ENCODE results near the gene PTPN4.

PTPN4 gene

GRCh38 chr2:119719261-119719627 lies 40.5 kb upstream of the PTPN4 start:
- H3K27me3 ChIP-seq (ENCODE audit: control insufficient read depth in 2 of 2, insufficient read depth in 2 of 2, low read length in 2 of 2), result no peaks in the 10 kb centered on the region
- no peaks in the 10 kb centered on the region for H3K36me3 ChIP-seq (ENCODE audit: control insufficient read depth in 2 of 2, insufficient read depth in 2 of 2, low read length in 2 of 2)
- H3K4me3 ChIP-seq (ENCODE audit: low read length in 2 of 2), result no peak overlapping the region
- H3K4me1 ChIP-seq (ENCODE audit: control insufficient read depth in 2 of 2, insufficient read depth in 2 of 2, low read length in 2 of 2), result no peaks in the 10 kb centered on the region
- no peak overlapping the region for H3K9ac ChIP-seq (ENCODE audit: low read depth in 1 of 2, low read length in 2 of 2)
- no peaks in the 10 kb centered on the region for H3K9me3 ChIP-seq (ENCODE audit: control insufficient read depth in 2 of 2, low read length in 2 of 2)
- H3K27ac ChIP-seq (ENCODE audit: low read depth in 2 of 2, low read length in 2 of 2), result no peak overlapping the region

- H3K36me3 ChIP-seq (ENCODE audit: control insufficient read depth in 2 of 2, insufficient read depth in 2 of 2, low read length in 2 of 2), result no peaks in the 10 kb centered on the region
- H3K9me3 ChIP-seq (ENCODE audit: control insufficient read depth in 2 of 2, low read length in 2 of 2), result no peaks in the 10 kb centered on the region
- H3K27ac ChIP-seq (ENCODE audit: low read depth in 2 of 2, low read length in 2 of 2), result no peak overlapping the region
- no peak overlapping the region for H3K9ac ChIP-seq (ENCODE audit: low read depth in 1 of 2, low read length in 2 of 2)
- no peaks in the 10 kb centered on the region for H3K27me3 ChIP-seq (ENCODE audit: control insufficient read depth in 2 of 2, insufficient read depth in 2 of 2, low read length in 2 of 2)
- no peaks in the 10 kb centered on the region for H3K4me1 ChIP-seq (ENCODE audit: control insufficient read depth in 2 of 2, insufficient read depth in 2 of 2, low read length in 2 of 2)
- no peak overlapping the region for H3K4me3 ChIP-seq (ENCODE audit: low read length in 2 of 2)
These were observed 38.7 kb upstream of the PTPN4 start for GRCh38 chr2:119721043-119721442.

- Histone ChIP-seq H3K9ac (ENCODE audit: low read depth in 1 of 2, low read length in 2 of 2) (no peak overlapping the region), H3K27me3 (ENCODE audit: control insufficient read depth in 2 of 2, insufficient read depth in 2 of 2, low read length in 2 of 2) (no peaks in the 10 kb centered on the region), H3K4me3 (ENCODE audit: low read length in 2 of 2) (no peak overlapping the region), H3K4me1 (ENCODE audit: control insufficient read depth in 2 of 2, insufficient read depth in 2 of 2, low read length in 2 of 2) (no peaks in the 10 kb centered on the region), H3K36me3 (ENCODE audit: control insufficient read depth in 2 of 2, insufficient read depth in 2 of 2, low read length in 2 of 2) (no peaks in the 10 kb centered on the region), H3K27ac (ENCODE audit: low read depth in 2 of 2, low read length in 2 of 2) (no peak overlapping the region), H3K9me3 (ENCODE audit: control insufficient read depth in 2 of 2, low read length in 2 of 2) (no peaks in the 10 kb centered on the region)
These were observed 38.3 kb upstream of the PTPN4 start for GRCh38 chr2:119721462-119721861.

- H3K9me3 ChIP-seq (ENCODE audit: control insufficient read depth in 2 of 2, low read length in 2 of 2), result no peaks in the 10 kb centered on the region
- H3K36me3 ChIP-seq (ENCODE audit: control insufficient read depth in 2 of 2, insufficient read depth in 2 of 2, low read length in 2 of 2), result no peaks in the 10 kb centered on the region
- no peak overlapping the region for H3K27ac ChIP-seq (ENCODE audit: low read depth in 2 of 2, low read length in 2 of 2)
- H3K27me3 ChIP-seq (ENCODE audit: control insufficient read depth in 2 of 2, insufficient read depth in 2 of 2, low read length in 2 of 2), result no peaks in the 10 kb centered on the region
- no peak overlapping the region for H3K4me3 ChIP-seq (ENCODE audit: low read length in 2 of 2)
- no peak overlapping the region for H3K9ac ChIP-seq (ENCODE audit: low read depth in 1 of 2, low read length in 2 of 2)
- no peaks in the 10 kb centered on the region for H3K4me1 ChIP-seq (ENCODE audit: control insufficient read depth in 2 of 2, insufficient read depth in 2 of 2, low read length in 2 of 2)
These were observed 37.8 kb upstream of the PTPN4 start for GRCh38 chr2:119721904-119722303.

- Histone ChIP-seq H3K4me3 (ENCODE audit: low read length in 2 of 2) (no peak overlapping the region), H3K9me3 (ENCODE audit: control insufficient read depth in 2 of 2, low read length in 2 of 2) (no peaks in the 10 kb centered on the region), H3K36me3 (ENCODE audit: control insufficient read depth in 2 of 2, insufficient read depth in 2 of 2, low read length in 2 of 2) (no peaks in the 10 kb centered on the region), H3K27me3 (ENCODE audit: control insufficient read depth in 2 of 2, insufficient read depth in 2 of 2, low read length in 2 of 2) (no peaks in the 10 kb centered on the region), H3K27ac (ENCODE audit: low read depth in 2 of 2, low read length in 2 of 2) (no peak overlapping the region), H3K4me1 (ENCODE audit: control insufficient read depth in 2 of 2, insufficient read depth in 2 of 2, low read length in 2 of 2) (no peaks in the 10 kb centered on the region), H3K9ac (ENCODE audit: low read depth in 1 of 2, low read length in 2 of 2) (no peak overlapping the region)
These were observed 36.5 kb upstream of the PTPN4 start for GRCh38 chr2:119723186-119723585.

- H3K27ac ChIP-seq (ENCODE audit: low read depth in 2 of 2, low read length in 2 of 2), result no peak overlapping the region
- no peaks in the 10 kb centered on the region for H3K36me3 ChIP-seq (ENCODE audit: control insufficient read depth in 2 of 2, insufficient read depth in 2 of 2, low read length in 2 of 2)
- no peaks in the 10 kb centered on the region for H3K4me1 ChIP-seq (ENCODE audit: control insufficient read depth in 2 of 2, insufficient read depth in 2 of 2, low read length in 2 of 2)
- H3K9ac ChIP-seq (ENCODE audit: low read depth in 1 of 2, low read length in 2 of 2), result no peak overlapping the region
- H3K4me3 ChIP-seq (ENCODE audit: low read length in 2 of 2), result no peak overlapping the region
- no peaks in the 10 kb centered on the region for H3K27me3 ChIP-seq (ENCODE audit: control insufficient read depth in 2 of 2, insufficient read depth in 2 of 2, low read length in 2 of 2)
- H3K9me3 ChIP-seq (ENCODE audit: control insufficient read depth in 2 of 2, low read length in 2 of 2), result no peaks in the 10 kb centered on the region
These were observed 35.8 kb upstream of the PTPN4 start for GRCh38 chr2:119723784-119724467.

GRCh38 chr2:119724656-119725485 lies 34.9 kb upstream of the PTPN4 start:
- Histone ChIP-seq H3K9ac (ENCODE audit: low read depth in 1 of 2, low read length in 2 of 2) (no peak overlapping the region), H3K27ac (ENCODE audit: low read depth in 2 of 2, low read length in 2 of 2) (no peak overlapping the region), H3K9me3 (ENCODE audit: control insufficient read depth in 2 of 2, low read length in 2 of 2) (no peaks in the 10 kb centered on the region), H3K4me3 (ENCODE audit: low read length in 2 of 2) (no peak overlapping the region), H3K4me1 (ENCODE audit: control insufficient read depth in 2 of 2, insufficient read depth in 2 of 2, low read length in 2 of 2) (no peaks in the 10 kb centered on the region), H3K36me3 (ENCODE audit: control insufficient read depth in 2 of 2, insufficient read depth in 2 of 2, low read length in 2 of 2) (no peaks in the 10 kb centered on the region), H3K27me3 (ENCODE audit: control insufficient read depth in 2 of 2, insufficient read depth in 2 of 2, low read length in 2 of 2) (no peaks in the 10 kb centered on the region)

- no peaks in the 10 kb centered on the region for H3K27me3 ChIP-seq (ENCODE audit: control insufficient read depth in 2 of 2, insufficient read depth in 2 of 2, low read length in 2 of 2)
- no peaks in the 10 kb centered on the region for H3K4me1 ChIP-seq (ENCODE audit: control insufficient read depth in 2 of 2, insufficient read depth in 2 of 2, low read length in 2 of 2)
- no peak overlapping the region for H3K27ac ChIP-seq (ENCODE audit: low read depth in 2 of 2, low read length in 2 of 2)
- no peak overlapping the region for H3K4me3 ChIP-seq (ENCODE audit: low read length in 2 of 2)
- no peak overlapping the region for H3K9ac ChIP-seq (ENCODE audit: low read depth in 1 of 2, low read length in 2 of 2)
- H3K36me3 ChIP-seq (ENCODE audit: control insufficient read depth in 2 of 2, insufficient read depth in 2 of 2, low read length in 2 of 2), result no peaks in the 10 kb centered on the region
- no peaks in the 10 kb centered on the region for H3K9me3 ChIP-seq (ENCODE audit: control insufficient read depth in 2 of 2, low read length in 2 of 2)
These were observed 32.2 kb upstream of the PTPN4 start for GRCh38 chr2:119727493-119727892.

- H3K27me3 ChIP-seq (ENCODE audit: control insufficient read depth in 2 of 2, insufficient read depth in 2 of 2, low read length in 2 of 2), result no peaks in the 10 kb centered on the region
- no peak overlapping the region for H3K4me3 ChIP-seq (ENCODE audit: low read length in 2 of 2)
- no peak overlapping the region for H3K27ac ChIP-seq (ENCODE audit: low read depth in 2 of 2, low read length in 2 of 2)
- H3K9ac ChIP-seq (ENCODE audit: low read depth in 1 of 2, low read length in 2 of 2), result no peak overlapping the region
- H3K9me3 ChIP-seq (ENCODE audit: control insufficient read depth in 2 of 2, low read length in 2 of 2), result no peaks in the 10 kb centered on the region
- H3K36me3 ChIP-seq (ENCODE audit: control insufficient read depth in 2 of 2, insufficient read depth in 2 of 2, low read length in 2 of 2), result no peaks in the 10 kb centered on the region
- no peaks in the 10 kb centered on the region for H3K4me1 ChIP-seq (ENCODE audit: control insufficient read depth in 2 of 2, insufficient read depth in 2 of 2, low read length in 2 of 2)
These were observed 31.3 kb upstream of the PTPN4 start for GRCh38 chr2:119728421-119728820.

- H3K4me3 ChIP-seq (ENCODE audit: low read length in 2 of 2), result no peak overlapping the region
- no peaks in the 10 kb centered on the region for H3K27me3 ChIP-seq (ENCODE audit: control insufficient read depth in 2 of 2, insufficient read depth in 2 of 2, low read length in 2 of 2)
These were observed 29.0 kb upstream of the PTPN4 start for GRCh38 chr2:119730671-119731177.

More at GRCh38 chr2:119730671-119731177, 29.0 kb upstream of the PTPN4 start:
- Histone ChIP-seq H3K9me3 (ENCODE audit: control insufficient read depth in 2 of 2, low read length in 2 of 2) (no peaks in the 10 kb centered on the region), H3K36me3 (ENCODE audit: control insufficient read depth in 2 of 2, insufficient read depth in 2 of 2, low read length in 2 of 2) (no peaks in the 10 kb centered on the region), H3K27ac (ENCODE audit: low read depth in 2 of 2, low read length in 2 of 2) (no peak overlapping the region), H3K4me1 (ENCODE audit: control insufficient read depth in 2 of 2, insufficient read depth in 2 of 2, low read length in 2 of 2) (no peaks in the 10 kb centered on the region), H3K9ac (ENCODE audit: low read depth in 1 of 2, low read length in 2 of 2) (no peak overlapping the region)

Measured in mucosa of rectum (tissue), 2 donors.